Measurements from ENCODE around the gene GOSR1.
"Not testable (repeated sequence)": the region's sequence is repeated elsewhere in the genome, so short reads cannot be mapped to it uniquely, and the experiment has no call there.

The GOSR1 gene

DNA sequence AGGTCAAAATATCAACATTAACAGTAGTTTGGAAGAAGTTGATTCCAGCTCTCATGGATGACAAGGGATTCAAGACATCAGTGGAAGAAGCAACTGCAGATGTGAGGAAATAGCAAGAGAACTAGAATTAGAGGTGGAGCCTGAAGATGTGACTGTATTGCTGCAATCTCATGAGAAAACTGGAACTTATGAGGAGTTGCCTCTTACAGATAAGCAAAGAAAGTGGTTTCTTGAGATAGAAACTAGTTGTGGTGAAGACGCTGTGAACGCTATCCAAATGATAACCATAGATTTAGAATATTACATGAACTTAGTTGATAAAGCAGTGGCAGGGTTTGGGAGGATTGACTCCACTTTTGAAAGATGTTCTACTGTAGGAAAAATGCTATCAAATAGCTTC, 67.8 kb downstream of the GOSR1 start:
- no peak for DNase-seq (ENCODE audit: low read depth, low spot score)

DNA sequence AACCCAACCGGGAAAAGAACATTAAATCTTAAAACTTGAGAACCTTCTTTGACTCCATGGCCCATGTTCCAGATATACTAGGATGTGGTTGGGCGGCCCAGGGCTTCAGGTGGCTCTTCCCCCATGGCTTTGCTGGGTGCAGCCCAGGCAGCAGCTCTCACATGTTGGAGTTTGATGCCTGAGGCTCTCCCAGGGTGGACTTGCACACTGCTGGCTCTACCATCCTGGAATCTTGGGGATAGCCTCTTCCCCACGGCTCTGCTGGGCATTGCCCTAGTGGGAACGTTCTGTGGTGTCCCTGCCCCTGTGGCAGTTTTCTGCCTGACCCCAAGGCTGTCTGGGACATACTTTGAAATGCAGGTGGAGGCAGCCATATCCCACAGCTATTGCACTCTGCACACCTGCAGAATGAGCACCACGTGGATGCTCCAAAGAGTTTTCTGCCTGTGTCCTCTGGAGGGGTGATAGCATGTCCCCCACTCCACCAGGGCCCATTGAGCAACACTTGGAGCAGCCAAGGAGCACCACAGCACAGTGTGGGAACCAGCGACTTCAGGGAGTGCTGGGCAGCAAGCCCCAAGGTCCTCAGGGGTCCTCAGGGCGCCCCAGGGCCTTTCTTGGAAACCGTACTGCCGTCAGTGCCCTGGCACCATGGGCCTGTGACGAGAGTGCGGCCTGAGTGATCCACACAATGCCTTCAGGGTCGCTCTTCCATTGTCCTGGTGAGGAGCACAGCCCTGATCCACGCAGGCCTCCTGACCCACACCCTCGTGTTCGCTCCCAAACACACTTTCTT, 70.8 kb downstream of the GOSR1 start:
- DNase-seq (ENCODE audit: low read depth, low spot score), result no peak

DNA sequence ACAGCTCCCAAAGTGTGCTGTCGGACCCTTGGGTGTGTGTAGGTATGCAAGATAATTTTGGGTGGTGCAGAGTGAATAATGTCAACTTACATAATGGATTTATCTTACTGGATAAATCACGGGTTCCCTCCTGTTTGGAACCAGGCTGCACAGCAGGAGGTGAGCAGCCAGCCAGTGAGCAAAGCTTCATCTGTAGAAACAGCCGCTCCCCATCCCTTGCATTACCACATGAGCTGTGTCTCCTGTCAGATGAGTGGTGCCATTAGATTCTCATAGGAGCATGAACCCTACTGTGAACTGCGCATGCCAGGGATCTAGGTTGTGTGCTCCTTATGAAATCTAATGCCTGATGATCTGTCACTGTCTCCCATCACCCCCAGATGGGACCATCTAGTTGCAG, 72.0 kb downstream of the GOSR1 start:
- DNase-seq (ENCODE audit: low read depth, low spot score), result not testable (repeated sequence)

DNA sequence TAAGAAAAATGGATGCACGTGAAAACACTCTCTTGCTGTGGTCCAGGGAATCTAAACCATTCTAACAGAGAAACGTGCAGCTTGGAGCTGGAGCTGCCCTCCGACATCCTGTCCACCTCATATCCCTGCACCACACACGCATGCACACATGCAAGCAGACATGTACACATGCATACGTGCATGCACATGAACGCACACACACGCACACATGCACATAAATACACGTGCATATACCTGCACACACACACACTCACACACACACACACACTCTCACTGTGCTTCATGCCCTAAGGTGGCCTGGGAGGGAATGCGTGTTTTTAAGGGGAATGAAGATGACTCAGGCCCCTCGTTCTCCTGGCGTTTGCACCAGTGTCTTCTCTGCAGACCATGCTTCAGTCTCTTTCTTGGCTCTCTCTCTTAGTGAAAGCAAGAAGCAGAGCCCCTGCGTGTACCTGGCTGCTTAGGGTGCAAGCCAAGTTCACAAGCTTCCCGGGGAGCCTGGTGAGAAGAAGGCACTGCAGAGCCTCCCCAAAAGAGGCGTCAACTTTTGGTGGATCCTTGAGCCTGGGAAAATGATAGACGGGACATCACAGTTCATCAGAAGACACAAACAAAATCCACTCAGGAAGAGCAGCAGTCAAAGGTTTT, 72.8 kb downstream of the GOSR1 start:
- no peak for DNase-seq (ENCODE audit: low read depth, low spot score)

DNA sequence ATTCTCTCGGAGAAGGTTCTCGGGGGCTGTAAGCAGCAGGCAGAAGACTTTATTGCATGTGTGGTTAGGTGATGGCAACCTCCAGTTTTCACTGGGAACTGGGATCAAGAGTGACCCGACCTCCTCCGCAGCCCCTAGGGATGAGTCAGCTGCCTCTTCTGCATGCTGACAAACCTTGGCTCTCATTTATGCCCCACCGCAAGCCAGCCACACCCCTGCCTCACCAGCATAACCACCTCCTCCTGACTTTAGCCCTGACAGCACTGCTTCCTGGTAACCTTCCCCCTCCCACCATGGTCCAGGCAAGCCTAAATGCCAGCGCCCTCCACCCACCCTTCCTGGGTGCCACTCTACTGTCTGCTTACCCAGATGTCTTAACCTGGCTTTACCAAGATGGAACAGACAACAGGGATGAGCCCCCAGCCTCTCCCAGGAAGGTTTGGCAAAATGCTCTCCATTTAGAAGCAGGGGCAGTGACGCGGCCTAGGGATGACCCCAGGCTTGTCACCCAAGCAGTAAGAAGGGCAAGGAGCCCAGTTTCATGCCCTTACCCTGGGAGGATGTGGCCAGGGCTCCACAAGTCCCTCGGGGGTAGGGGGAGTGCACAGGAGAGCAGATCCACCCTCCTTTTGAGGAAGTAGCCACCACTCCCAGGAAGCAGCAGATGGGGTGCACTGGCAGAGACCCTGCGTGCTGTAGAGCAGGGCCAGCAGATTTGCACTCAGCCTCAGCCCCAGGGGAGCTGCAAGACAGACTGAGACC, 73.5 kb downstream of the GOSR1 start:
- DNase-seq (ENCODE audit: low read depth, low spot score), result no peak

DNA sequence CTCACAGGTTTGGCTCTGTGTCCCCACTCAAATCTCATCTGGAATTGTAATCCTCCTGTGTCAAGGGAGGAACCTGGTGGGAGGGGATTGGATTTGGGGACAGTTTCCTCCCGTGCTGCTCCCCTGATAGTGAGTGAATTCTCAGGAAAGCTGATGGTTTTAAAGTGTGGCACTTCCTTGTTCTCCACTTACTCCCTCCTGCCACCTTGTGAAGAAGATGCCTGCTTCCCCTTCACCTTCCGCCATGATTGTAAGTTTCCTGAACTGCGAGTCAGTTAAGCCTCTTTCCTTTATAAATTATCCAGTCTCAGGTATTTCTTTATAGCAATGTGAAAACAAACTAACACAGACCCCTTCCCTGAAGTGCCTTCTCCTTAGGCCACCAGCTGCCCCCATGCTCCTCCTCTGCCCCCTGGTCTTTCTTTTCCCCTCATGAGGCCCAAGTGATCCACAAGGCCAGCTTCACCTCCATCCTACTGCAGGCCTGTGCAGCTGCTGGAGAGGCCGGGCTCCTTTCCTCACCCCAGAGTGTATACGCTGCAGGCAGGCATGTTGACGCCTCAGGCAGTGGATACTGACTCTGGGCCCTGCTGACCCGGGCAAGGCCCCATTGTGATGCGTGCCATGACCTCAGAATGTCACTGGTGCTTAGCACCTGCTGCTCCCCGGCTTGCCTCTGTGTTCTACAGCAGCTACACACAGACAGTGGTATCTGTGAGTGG, 74.2 kb downstream of the GOSR1 start:
- DNase-seq (ENCODE audit: low read depth, low spot score), result peak; percentile 80

DNA sequence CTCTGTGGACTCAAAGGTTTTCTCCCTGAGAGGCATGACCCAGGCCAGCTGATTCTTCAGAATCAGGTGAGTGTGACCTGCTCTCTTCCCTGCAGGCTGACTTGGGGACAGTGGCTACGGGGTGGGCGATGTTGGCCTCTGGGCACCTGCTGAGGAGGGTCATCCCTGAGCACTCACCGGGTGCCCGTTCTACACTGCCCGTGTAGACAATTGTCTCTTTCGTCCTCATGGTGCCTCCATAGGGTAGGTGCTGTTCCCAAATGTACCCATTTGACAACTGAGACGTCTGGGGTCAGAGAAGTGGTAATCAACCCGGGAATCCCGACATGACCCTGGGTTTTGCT, 74.8 kb downstream of the GOSR1 start:
- DNase-seq (ENCODE audit: low read depth, low spot score), result no peak

DNA sequence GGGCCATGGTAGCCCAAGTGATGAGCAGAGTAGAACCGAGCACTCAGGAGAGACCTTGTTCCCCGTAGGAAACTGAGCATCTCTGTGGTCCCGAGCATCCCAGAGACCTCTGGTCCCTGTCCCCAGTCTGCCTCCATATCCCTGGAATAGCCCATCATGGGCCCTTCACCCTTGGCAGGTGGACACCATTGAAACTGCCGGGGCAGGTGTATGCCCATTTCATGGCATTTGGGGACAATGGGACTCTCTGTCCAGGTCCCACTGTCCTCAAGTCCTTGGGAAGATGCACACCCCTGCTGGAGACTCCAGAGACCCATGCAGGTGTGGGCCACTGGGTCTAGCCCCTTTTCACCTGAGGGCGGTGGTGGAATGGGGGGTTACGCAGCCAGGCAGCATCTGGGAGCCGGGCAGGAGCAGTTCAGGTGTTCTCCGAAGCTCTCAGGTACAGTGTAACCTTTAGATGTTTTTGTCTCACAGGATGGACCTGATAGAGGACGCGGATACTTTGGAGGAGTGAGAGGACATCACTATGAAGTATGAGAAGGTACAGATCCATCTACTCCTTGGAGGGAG, 75.9 kb downstream of the GOSR1 start:
- no peak for DNase-seq (ENCODE audit: low read depth, low spot score)

DNA sequence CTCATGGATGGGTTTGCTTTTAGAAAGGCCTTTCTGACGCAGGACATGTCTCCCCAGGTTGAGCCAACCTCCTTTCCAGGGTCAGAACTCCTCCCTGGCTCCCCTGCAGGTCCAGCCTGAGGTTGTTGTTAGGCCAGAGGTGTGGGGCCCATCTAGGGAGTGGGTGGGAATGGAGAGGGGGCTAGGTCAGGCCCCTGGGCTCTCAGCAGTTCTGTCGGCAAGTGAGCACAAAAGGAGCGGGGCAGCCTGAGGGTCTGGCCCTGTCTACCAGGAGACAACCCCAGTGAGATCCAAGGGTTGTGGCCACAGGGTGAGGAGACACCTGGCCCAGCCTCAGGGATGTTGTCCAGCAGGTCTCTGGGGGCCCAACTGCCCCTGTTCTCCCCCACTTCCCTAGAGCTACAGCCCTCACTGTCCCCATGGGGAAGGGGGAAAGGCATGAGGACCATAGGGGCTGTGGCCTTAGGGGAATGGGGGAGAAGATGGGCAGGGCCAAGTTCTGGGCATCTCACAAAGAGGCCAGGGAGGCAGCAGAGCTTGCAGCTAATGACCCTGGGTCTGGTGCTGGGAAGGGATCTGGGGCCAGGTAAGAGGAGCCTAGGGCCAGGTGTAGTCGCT, 76.7 kb downstream of the GOSR1 start:
- not testable (repeated sequence) for DNase-seq (ENCODE audit: low read depth, low spot score)

DNA sequence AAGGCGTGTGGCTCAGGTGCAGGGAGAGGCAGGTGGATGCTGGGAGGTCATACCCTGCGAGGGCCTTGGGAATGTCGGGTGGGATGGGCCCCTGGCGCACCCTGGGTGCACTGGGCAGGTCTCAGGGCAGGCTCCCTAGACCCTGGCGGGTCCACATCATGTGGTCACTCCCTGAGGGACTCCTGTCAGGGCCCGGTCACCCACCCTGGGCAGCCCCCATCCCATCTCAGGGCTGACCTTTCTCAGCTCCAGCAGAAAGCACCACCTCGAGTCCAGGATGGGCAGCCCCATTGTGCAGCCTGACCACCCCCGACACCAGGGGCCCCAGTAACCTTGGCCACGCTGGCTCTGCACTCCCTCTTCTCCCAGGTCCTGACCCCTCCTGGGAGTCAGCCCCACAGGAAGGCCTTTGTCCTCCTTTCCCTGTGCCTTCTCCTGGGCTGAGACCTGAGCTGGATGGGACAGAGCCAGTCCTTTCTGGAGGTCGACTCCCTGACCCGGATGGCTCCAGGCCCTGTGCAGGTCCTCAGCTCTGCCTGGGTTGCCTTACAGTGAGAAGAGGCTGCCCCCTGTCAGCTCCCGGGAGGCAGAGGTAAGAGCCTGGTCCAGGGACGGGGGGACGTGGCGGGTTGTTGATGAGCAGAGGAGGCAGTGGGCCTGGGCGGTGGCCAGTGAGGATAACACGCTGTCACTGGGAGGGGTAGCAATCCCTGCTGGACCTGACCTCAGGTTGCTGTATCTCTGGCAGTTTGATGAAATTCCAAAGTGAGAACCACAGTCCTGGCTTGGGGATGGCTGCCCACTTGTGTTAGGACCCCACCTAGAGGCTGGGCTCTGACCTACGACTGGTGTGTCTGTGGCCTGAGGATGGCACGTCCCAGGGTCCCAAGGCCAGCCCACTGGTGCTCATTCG, 77.9 kb downstream of the GOSR1 start:
- peak; percentile 78 for DNase-seq (ENCODE audit: low read depth, low spot score)

DNA sequence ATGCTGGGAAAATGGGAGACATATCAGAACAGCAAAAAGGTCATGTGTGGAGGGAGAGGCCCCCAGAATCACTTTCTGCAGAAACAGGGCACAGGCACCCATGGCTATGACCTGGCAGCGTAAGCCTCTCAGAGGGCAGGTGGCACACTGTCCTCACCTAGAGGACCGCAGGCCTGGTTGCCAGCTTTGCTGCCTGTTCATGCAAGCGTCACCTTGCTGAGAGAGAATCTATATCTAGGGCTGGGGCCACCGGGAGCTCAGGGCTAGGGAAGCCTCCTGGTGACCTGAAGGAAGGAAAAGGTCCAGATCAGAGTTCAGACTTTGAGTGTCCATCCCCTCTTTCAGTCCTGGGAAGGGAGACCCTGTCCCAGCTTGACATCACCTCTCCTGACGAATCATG, 78.7 kb downstream of the GOSR1 start:
- no peak for DNase-seq (ENCODE audit: low read depth, low spot score)

DNA sequence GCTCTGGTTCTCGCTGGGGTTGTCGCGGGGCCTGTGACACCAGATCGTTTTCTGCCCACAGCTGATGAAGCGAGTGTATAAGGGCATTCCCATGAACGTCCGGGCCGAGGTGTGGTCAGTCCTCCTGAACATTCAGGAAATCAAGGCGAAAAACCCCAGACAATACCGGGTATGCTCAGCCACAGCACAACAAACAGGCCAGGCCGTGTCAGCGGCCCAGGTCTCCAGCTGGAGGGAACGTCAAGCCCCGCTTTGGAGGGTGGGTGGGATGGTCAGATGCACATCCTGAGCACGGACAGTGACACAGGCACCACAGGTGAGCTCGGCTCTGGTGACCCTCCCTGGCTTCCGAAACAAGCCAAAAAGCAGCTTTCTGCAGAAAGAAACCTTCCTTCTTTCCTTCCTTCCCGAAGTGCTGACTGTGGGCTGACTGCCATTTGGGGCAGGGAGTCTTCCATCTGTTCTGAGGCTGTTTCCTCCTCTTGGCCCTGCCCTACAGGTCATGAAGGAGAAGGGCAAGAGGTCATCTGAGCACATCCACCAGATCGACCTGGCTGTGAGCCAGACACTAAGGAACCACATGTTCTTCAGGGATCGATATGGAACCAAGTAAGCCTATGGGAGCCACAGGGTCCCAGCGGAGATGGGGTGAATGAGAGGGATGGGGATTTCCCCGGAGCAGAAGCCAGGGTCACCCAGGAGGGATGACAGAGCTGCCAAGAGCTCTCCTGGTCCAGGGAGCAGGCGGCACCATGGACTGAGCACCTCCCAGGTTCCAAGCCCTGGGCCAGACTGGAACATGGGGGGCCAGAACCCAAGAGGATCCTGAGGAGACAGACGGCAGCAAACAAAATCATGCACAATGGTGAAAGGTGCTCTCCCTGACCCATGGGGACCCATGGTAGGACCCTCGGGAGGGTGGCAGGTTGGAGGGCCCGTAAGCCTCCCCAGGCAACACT, 79.4 kb downstream of the GOSR1 start:
- no peak for DNase-seq (ENCODE audit: low read depth, low spot score)

DNA sequence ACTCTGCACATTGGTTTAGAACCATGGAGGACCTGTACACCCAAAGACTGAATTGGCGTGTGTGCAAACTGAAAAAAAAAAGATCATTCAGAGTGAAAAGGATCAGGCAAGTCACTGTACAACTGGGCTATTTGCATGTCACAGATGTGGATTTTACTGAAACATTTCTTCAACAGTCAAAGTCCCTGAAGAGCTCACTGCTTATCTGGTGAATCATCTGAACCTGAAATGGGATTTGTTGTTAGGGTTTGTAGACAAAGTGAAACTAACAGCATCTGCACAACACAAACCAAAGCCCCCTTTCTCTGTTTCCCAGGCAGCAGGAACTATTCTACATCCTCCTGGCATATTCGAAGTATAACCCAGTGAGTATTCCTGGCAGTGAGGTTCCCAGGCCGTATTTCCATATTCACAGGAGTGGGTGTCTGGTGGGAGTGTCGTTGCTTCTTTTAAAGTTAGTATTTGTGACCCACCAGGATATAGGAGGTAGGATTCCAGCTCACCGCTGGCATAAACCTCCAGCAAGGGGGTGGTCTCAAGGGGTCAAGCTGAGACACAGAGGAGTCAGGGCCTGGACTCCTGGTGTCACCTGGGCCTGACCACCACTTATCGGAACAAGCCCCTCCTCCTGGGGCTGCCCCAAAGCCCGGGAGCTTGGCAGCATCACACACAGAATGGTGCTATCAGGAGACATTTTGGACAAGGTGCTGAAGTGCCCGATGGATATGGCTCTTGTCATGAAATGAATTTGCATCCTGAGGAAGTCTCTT, 80.9 kb downstream of the GOSR1 start:
- DNase-seq (ENCODE audit: low read depth, low spot score), result no peak

DNA sequence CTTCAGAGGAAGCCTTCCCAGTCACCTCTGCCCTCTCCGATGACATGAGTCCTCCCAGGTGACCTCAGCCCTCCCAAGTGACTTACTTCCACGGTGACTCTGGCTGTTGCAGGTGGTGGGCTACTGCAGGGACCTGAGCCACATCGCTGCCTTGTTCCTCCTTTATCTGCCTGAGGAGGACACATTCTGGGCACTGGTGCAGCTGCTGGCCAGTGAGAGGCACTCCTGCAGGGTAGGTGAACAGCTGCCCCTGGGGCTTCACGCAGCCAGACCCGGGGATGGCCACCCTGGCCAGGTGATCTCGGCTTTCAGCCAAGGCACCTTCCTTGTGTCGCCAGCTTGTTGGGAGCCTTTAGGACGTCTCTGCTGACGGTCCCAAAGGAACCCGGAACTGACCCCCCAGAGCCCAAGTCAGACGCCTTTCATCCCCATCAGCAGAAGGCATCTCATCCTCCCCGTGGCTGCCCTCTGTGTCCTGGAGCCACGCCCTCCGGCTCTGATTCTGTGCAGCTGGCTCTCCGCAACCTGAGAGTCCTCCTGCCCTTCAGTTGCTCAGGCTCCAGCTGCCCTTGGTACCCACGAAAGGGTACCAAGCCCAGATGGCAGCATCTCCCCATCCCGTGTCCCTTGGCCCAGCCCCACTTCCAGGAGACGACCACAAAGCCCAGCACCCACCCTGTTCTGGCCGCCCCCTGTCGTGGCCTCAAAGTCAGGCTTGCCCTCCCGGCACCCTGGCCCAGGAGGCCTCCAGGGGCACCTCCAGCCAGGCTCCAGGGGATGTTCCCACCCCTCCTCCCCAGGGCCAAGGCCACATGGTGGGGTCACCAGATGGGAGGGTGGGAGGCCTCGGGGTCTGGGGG, 81.7 kb downstream of the GOSR1 start:
- no peak for DNase-seq (ENCODE audit: low read depth, low spot score)

DNA sequence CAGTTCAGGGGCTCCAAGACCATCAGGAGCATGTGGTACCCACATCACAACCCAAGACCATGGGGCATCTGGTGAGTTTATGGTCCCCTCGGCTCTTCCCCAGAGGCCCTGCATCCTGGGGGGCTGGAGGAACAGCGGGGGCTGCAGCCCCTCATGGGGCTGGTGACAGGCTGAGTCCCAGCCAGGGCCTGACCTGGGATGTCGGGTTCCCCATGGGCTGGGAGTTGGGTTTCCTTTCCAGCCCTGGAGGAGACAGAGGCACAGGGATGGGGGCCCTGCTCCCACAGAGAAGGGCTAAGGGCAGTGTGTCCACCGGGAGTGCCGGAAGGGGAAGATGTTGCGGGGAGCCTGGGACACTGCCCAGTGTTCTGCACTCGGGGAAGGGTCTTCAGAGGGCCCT, 82.4 kb downstream of the GOSR1 start:
- no peak for DNase-seq (ENCODE audit: low read depth, low spot score)

DNA sequence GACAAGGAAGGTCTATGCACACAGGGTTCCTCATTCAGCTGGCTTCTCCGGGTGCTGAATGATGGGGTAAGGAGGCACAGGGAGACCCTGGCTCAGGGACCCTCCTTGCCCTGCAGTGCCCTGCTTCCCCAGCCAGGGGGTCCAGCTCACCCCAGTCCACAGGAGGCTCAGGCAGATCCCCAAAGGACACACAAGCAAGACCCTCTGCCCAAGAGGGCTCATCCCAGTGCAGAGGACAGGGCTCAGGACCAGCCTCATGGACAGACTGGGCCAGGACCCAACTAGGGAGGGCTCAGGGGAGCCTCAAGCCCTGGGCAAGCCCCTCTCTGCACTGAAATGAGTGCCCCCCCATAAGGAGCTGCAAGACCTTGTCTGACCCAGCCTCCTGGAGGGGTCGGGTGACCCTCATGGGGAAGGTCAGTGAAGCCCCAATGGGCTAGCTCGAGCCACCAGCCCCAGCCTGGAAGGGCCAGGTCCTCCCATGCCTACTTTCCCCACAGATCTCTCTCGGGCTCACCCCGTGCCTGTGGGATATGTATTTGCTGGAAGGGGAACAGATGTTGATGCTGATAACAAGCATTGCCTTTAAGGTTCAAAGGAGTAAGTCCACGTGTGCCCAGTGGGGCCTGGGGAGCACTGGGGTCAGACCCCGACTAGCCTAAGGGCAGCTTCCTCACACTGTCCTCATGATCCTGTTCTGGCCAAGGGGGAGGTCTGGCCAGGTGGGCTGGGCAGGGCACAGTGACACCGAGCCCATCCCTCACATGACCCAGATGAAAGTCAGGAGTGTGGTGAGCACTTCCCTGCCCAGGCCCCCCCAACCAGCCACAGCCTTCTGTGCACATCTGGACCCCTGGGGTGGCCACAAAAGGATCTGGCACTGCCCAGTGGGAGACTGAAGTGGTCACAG, 83.2 kb downstream of the GOSR1 start:
- DNase-seq (ENCODE audit: low read depth, low spot score), result not testable (repeated sequence)

All from ELF-1 (cell line).